Brain microvascular endothelial cell (primary cell): ENCODE data around the gene DOCK10.

Experiments
- DNase-seq: peaks from one replicate; pipeline ENCODE4 v3.0.0-alpha.2; 2020
- H3K27ac ChIP-seq: fragments of 250-450 bp; sonication (Bioruptor Pico); 2 replicates; pipeline ENCODE4 v1.5.1; 2020; ENCODE audit warnings: mild to moderate bottlenecking, moderate library complexity
- H3K27me3 ChIP-seq: fragments of 250-450 bp; sonication (Bioruptor Pico); replicated peaks from 2 replicates; pipeline ENCODE4 v1.5.1; 2020; ENCODE audit warnings: mild to moderate bottlenecking
- H3K36me3 ChIP-seq: fragments of 250-450 bp; sonication (Bioruptor Pico); replicated peaks from 2 replicates; pipeline ENCODE4 v1.5.1; 2020; ENCODE audit warnings: mild to moderate bottlenecking
- H3K4me3 ChIP-seq: 2 replicates; pipeline ENCODE4 v1.5.1; 2011; ENCODE audit warnings: low read depth, mild to moderate bottlenecking, control low read depth, low read length, moderate library complexity
- CTCF ChIP-seq: IDR thresholded peaks from 2 replicates; pipeline ENCODE4 v1.5.1; 2011; ENCODE audit warnings: low read depth, mild to moderate bottlenecking, moderate library complexity, low read length, control low read depth, inconsistent platforms; ENCODE audit errors: missing control alignments
- in situ Hi-C: cut with HindIII; loops from 2 replicates; pipeline ENCODE4 v1.10.0; 2017; ENCODE audit warnings: low sequenced_read_pairs, low pct_ligation_motif_present

DOCK10 gene

DNA sequence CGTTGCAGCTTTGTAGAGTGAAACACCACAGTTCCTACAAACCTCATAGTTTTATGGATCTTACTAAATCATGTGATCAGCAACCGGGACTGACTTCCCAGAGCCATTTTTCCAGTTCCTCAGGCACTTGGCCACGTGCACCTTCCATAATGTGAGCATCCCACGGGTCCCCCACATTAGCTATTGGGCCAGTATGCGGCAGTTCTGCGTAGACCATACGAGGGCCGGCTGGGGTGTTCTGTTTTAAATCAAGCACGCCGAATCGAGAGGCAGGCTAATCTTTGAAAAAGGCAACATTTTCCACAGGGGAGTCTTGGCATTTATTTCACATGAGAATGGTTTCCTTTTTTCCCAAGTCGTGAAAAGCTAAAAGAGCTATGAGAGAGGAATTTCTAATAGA is 190.5 kb downstream of the DOCK10 start:
- in situ Hi-C loops = no loop called here
- DNase-seq = no peak
- Histone ChIP-seq H3K4me3 (no peak overlapping the region), H3K27ac (no peak overlapping the region), H3K36me3 (peaks cover 8% of the 10 kb centered on the region), H3K27me3 (no peaks in the 10 kb centered on the region)
- TF ChIP-seq CTCF = no peak

GRCh38 chr2:224850081-224850480 is 192.2 kb downstream of the DOCK10 start:
- in situ Hi-C loops = no loop called here
- no peak overlapping the region for H3K27ac ChIP-seq
- DNase-seq = no peak
- no peak overlapping the region for H3K4me3 ChIP-seq
- peaks cover 8% of the 10 kb centered on the region for H3K36me3 ChIP-seq
- no peak for TF ChIP-seq CTCF
- H3K27me3 ChIP-seq = no peaks in the 10 kb centered on the region

DNA sequence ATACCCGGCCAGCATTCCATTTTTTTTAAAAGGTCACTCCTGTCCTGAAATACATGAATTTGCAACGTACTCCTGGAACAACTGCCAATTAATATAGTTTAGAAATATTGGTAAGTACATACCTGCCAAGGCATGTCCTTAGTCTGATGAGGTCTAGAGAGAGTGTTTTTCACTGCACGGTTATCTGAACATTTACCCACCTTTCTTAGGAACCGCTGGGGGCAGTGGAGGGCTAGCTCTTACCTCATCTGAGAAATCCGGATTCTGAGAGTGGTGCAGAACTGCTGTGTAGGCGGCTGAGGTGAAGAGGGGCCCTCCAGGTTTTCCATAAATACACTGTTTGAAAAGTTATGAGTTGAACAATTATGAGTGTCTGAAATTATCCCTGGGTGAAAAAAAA is 193.0 kb downstream of the DOCK10 start:
- DNase-seq = no peak
- TF ChIP-seq CTCF = peak; percentile 47
- H3K36me3 ChIP-seq = peaks cover 16% of the 10 kb centered on the region
- H3K4me3 ChIP-seq = no peak overlapping the region
- H3K27ac ChIP-seq = no peak overlapping the region
- in situ Hi-C loops = no loop called here
- no peaks in the 10 kb centered on the region for H3K27me3 ChIP-seq

DNA sequence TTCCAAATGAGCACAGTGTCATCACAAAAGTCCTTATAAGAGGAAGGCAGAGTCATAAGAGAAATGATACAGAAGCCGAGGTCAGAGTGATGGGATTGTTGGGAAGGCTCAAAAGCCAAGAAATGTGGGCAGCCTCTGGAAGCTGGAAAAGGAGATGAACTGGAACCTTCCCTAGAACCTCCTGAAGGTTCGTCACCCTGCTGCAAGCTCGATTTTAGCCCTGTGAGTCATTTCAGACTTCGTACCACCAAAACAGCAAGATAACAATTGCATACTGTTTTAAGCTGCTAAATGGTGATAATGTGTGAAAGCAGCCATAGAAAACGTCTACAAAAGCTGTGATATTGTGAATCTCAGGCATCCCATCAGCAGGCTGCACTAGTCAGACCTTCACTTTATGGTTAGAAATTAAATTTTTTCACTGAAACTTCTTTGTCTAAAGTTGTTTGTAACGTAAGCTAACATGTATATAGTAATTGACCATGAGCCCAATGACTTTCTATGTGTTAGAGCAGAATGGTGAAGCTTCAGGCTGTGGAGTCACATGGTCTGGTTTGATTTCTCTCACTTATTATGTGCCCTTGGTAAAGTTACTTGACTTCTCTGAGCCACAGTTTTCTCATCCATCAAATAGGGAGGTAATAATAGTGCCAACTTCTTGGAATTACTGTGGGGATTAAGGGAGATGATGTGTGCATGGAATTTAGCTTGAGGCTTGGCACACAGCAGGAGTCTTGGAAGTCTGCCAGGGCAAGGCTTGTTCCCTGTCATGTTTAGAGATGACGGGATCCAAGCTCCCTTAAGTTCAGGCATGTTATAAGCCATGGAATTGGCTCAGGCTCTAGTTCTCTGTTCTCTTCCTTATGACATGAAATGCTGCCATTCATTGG is 194.1 kb downstream of the DOCK10 start:
- Histone ChIP-seq H3K27ac (no peak overlapping the region), H3K36me3 (peaks cover 17% of the 10 kb centered on the region), H3K27me3 (no peaks in the 10 kb centered on the region), H3K4me3 (no peak overlapping the region)
- TF ChIP-seq CTCF = no peak
- peak; percentile 58 for DNase-seq
- in situ Hi-C loops = no loop called here

DNA sequence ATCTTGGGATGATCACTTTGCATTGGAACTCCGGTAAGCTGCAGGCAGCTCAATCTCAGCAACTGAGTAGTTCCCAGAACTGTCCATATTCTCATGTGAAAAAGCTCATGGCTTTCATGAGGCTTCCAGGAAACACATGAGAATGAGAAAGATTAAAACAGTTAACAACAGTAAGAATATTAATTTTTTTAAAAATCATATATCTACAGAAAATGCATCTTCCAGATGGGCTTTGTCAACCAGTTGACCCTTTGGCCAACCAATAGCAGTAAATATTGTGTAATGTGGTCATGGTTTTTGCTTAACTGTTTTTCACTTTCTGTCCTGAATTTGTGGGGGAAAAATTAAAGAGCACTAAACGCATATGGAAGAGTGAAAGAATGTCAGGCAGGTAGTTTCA is 194.9 kb downstream of the DOCK10 start:
- Histone ChIP-seq H3K27me3 (no peaks in the 10 kb centered on the region), H3K36me3 (peaks cover 17% of the 10 kb centered on the region), H3K27ac (no peak overlapping the region), H3K4me3 (no peak overlapping the region)
- in situ Hi-C loops = no loop called here
- no peak for DNase-seq
- TF ChIP-seq CTCF = no peak

GRCh38 chr2:224846686-224847085 is 195.6 kb downstream of the DOCK10 start:
- no peak for DNase-seq
- Histone ChIP-seq H3K4me3 (no peak overlapping the region), H3K27me3 (no peaks in the 10 kb centered on the region), H3K36me3 (peaks cover 17% of the 10 kb centered on the region), H3K27ac (no peak overlapping the region)
- in situ Hi-C loops = no loop called here
- no peak for TF ChIP-seq CTCF
